GM23338 (cell line): ENCODE measurements around the gene PSMB10. TPM values are rescaled to one million over a fixed set of nuclear protein-coding genes. Genes with fewer than 3 reads are reported as not detected.

Experiments used
- ATAC-seq: fragments of 200-7000 bp; cut with Tn5 transposase; 3 replicates; pipeline ENCODE4 v1.9.1; 2020
- DNase-seq: peaks from one replicate; pipeline ENCODE4 v3.0.0-alpha.2; 2015; ENCODE audit warnings: low spot score
- H2AFZ ChIP-seq: fragments of 200-600 bp; sonication (generic); 2 replicates; pipeline ENCODE4 v1.8.0; 2016; ENCODE audit warnings: antibody characterized with exemption, mild to moderate bottlenecking, moderate library complexity
- H3F3A ChIP-seq: fragments of 200-600 bp; sonication (generic); replicated peaks from 2 replicates; pipeline ENCODE4 v1.8.0; 2017; ENCODE audit warnings: antibody characterized with exemption, mixed run types, low read depth
- H3K27ac ChIP-seq: fragments of 200-600 bp; sonication (generic); 2 replicates; pipeline ENCODE4 v1.6.1; 2016; ENCODE audit warnings: low read depth
- H3K27me3 ChIP-seq: fragments of 200-600 bp; sonication (generic); 2 replicates; pipeline ENCODE4 v1.8.0; 2016; ENCODE audit warnings: mild to moderate bottlenecking, mixed run types, moderate library complexity; ENCODE audit not compliant: insufficient read depth
- H3K36me3 ChIP-seq: fragments of 200-600 bp; sonication (generic); 2 replicates; pipeline ENCODE4 v1.8.0; 2016; ENCODE audit warnings: mild to moderate bottlenecking; ENCODE audit not compliant: insufficient read depth
- H3K4me1 ChIP-seq: fragments of 200-600 bp; sonication (generic); 2 replicates; pipeline ENCODE4 v1.8.0; 2016; ENCODE audit warnings: mild to moderate bottlenecking, moderate library complexity; ENCODE audit not compliant: insufficient read depth
- H3K4me2 ChIP-seq: fragments of 200-600 bp; sonication (generic); 2 replicates; pipeline ENCODE4 v1.7.1; 2017; ENCODE audit warnings: mixed run types
- H3K4me3 ChIP-seq: fragments of 200-600 bp; sonication (generic); 2 replicates; pipeline ENCODE4 v1.6.1; 2016; ENCODE audit warnings: mixed run types
- H3K79me2 ChIP-seq: fragments of 200-600 bp; sonication (generic); replicated peaks from 2 replicates; pipeline ENCODE4 v1.8.0; 2017; ENCODE audit warnings: mild to moderate bottlenecking; ENCODE audit not compliant: insufficient read depth
- H3K9me2 ChIP-seq: fragments of 200-600 bp; sonication (generic); 2 replicates; pipeline ENCODE4 v1.8.0; 2017; ENCODE audit not compliant: insufficient read depth
- H4K20me1 ChIP-seq: fragments of 200-600 bp; sonication (generic); replicated peaks from 2 replicates; pipeline ENCODE4 v1.8.0; 2017; ENCODE audit warnings: mild to moderate bottlenecking; ENCODE audit not compliant: insufficient read depth
- H3K27ac Mint-ChIP-seq: 2 replicates; pipeline ENCODE4 v1.8.0; 2020; ENCODE audit warnings: inconsistent platforms, mild to moderate bottlenecking, moderate library complexity, mixed read lengths
- H3K27me3 Mint-ChIP-seq: 3 replicates; pipeline ENCODE4 v1.8.0; 2022; ENCODE audit warnings: low read depth, mild to moderate bottlenecking, moderate library complexity, mixed read lengths, inconsistent platforms; ENCODE audit not compliant: insufficient read depth, poor library complexity
- H3K36me3 Mint-ChIP-seq: 3 replicates; pipeline ENCODE4 v1.8.0; 2021; ENCODE audit warnings: low read depth, mild to moderate bottlenecking, inconsistent platforms, moderate library complexity, mixed read lengths
- H3K4me1 Mint-ChIP-seq: 3 replicates; pipeline ENCODE4 v1.8.0; 2020; ENCODE audit warnings: mild to moderate bottlenecking, inconsistent platforms, mixed read lengths
- H3K4me3 Mint-ChIP-seq: 3 replicates; pipeline ENCODE4 v1.8.0; 2021; ENCODE audit warnings: moderate library complexity, mild to moderate bottlenecking, inconsistent platforms, mixed read lengths
- H3K9me3 Mint-ChIP-seq: 3 replicates; pipeline ENCODE4 v1.8.0; 2020; ENCODE audit warnings: moderate library complexity, mild to moderate bottlenecking, inconsistent platforms, mixed read lengths
- CREB1 ChIP-seq: fragments of 250-450 bp; sonication (Bioruptor Pico); IDR thresholded peaks from 2 replicates; pipeline ENCODE4 v1.5.0; 2020; ENCODE audit warnings: low read depth, mild to moderate bottlenecking, moderate library complexity
- ZNF331 ChIP-seq: fragments of 250-450 bp; sonication (Bioruptor Pico); IDR thresholded peaks from 2 replicates; pipeline ENCODE4 v1.5.0; 2020; ENCODE audit warnings: low read depth, mild to moderate bottlenecking, moderate library complexity
- polyA plus RNA-seq: library from polyadenylated mRNA; unstranded; fragments of >200 nt; fragmentation: Nextera tagmentation; extraction: Ambion mirVana; gene quantifications from 2 replicates; pipeline ENCODE4 v1.2.1, GENCODE V29; 2016
- total RNA-seq: library from RNA; depleted of rRNA; stranded (reverse); fragments of >200 nt; shearing (Covaris generic); gene quantifications from 2 replicates; pipeline ENCODE4 v1.2.3, GENCODE V29; 2014
- TF ChIP-seq, protein P1 (sequence below): fragments of 250-450 bp; sonication (Bioruptor Pico); IDR thresholded peaks from 2 replicates; pipeline ENCODE4 v1.5.0; 2020; ENCODE audit warnings: mild to moderate bottlenecking, moderate library complexity

PSMB10 gene
- total and polyA plus RNA-seq, 2 experiments from 2014 or later, result 27.5 to 114 TPM

DNA sequence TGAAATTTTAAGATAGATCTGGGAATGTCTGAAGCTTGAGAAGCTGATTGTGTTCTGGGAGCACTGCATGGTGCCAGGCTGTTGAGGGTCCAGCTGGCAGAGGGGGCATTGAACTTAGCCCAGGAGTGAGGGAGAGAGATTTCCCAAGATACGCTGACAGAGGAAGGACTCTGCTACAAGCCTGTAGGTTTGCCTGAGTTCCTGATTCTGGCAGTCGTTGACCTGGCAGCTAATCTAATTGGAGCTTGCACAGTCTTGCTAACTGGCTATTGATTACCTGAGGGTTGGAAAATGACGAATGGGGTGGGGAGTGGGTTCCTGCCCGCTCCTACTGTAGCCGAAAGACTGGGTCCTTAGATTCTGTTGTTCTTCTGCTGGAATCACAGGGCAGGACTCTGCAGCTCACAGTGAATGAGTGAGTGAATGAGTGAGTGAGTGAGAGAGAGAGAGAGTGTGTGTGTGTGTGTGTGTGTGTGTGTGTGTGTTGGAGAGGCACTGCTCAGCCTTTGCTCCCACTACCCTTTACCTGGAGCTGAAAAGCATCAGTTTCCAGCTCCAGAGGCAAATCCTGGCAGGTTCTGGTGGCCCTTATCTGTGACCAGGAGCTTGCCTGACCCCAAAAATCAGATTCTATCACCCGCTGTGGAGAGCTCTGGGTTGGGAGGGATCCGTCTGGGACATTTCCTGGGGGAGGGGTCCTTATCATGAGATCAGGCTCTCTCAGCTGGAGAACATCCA, 21.7 kb downstream of the PSMB10 start (continued):
- TF ChIP-seq, protein P1, sequence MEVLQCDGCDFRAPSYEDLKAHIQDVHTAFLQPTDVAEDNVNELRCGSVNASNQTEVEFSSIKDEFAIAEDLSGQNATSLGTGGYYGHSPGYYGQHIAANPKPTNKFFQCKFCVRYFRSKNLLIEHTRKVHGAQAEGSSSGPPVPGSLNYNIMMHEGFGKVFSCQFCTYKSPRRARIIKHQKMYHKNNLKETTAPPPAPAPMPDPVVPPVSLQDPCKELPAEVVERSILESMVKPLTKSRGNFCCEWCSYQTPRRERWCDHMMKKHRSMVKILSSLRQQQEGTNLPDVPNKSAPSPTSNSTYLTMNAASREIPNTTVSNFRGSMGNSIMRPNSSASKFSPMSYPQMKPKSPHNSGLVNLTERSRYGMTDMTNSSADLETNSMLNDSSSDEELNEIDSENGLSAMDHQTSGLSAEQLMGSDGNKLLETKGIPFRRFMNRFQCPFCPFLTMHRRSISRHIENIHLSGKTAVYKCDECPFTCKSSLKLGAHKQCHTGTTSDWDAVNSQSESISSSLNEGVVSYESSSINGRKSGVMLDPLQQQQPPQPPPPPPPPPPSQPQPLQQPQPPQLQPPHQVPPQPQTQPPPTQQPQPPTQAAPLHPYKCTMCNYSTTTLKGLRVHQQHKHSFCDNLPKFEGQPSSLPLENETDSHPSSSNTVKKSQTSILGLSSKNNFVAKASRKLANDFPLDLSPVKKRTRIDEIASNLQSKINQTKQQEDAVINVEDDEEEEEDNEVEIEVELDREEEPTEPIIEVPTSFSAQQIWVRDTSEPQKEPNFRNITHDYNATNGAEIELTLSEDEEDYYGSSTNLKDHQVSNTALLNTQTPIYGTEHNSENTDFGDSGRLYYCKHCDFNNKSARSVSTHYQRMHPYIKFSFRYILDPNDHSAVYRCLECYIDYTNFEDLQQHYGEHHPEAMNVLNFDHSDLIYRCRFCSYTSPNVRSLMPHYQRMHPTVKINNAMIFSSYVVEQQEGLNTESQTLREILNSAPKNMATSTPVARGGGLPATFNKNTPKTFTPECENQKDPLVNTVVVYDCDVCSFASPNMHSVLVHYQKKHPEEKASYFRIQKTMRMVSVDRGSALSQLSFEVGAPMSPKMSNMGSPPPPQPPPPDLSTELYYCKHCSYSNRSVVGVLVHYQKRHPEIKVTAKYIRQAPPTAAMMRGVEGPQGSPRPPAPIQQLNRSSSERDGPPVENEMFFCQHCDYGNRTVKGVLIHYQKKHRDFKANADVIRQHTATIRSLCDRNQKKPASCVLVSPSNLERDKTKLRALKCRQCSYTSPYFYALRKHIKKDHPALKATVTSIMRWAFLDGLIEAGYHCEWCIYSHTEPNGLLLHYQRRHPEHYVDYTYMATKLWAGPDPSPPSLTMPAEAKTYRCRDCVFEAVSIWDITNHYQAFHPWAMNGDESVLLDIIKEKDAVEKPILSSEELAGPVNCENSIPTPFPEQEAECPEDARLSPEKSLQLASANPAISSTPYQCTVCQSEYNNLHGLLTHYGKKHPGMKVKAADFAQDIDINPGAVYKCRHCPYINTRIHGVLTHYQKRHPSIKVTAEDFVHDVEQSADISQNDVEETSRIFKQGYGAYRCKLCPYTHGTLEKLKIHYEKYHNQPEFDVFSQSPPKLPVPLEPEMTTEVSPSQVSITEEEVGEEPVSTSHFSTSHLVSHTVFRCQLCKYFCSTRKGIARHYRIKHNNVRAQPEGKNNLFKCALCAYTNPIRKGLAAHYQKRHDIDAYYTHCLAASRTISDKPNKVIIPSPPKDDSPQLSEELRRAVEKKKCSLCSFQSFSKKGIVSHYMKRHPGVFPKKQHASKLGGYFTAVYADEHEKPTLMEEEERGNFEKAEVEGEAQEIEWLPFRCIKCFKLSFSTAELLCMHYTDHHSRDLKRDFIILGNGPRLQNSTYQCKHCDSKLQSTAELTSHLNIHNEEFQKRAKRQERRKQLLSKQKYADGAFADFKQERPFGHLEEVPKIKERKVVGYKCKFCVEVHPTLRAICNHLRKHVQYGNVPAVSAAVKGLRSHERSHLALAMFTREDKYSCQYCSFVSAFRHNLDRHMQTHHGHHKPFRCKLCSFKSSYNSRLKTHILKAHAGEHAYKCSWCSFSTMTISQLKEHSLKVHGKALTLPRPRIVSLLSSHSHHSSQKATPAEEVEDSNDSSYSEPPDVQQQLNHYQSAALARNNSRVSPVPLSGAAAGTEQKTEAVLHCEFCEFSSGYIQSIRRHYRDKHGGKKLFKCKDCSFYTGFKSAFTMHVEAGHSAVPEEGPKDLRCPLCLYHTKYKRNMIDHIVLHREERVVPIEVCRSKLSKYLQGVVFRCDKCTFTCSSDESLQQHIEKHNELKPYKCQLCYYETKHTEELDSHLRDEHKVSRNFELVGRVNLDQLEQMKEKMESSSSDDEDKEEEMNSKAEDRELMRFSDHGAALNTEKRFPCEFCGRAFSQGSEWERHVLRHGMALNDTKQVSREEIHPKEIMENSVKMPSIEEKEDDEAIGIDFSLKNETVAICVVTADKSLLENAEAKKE (CRISPR knock-in tag), result no peak
- no peak for TF ChIP-seq CREB1 (CRISPR knock-in tag)

DNA sequence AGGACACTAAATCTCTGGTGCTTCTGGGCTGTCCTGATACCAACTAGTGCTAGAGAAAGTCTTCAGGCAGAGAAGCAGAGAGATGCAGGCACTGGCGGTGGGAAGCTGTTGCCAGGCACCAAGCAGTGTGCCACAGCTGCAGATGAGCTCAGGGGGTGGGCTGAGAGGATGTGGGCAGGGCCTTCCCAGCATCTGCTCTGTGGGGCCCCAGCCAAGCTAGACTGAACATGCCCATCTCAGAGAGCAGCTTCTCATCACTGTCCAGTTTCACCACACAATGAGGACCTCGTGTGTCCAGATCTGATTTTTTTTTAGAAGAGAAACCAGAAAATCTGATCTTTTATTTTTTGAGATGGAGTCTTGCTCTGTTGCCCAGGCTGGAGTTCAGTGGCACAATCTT, 26.5 kb downstream of the PSMB10 start:
- ATAC-seq (no peak), DNase-seq (no peak)
- H3K27ac ChIP-seq, result no peak overlapping the region
- no peaks in the 10 kb centered on the region for H3K27me3 ChIP-seq
- H3F3A ChIP-seq, result 0 out of 2 replicates have a peak, but pooled peaks cover 3% of the 10 kb centered on the region
- Mint-ChIP-seq H3K4me1 (peaks cover 10% of the 10 kb centered on the region), H3K36me3 (peaks cover 19% of the 10 kb centered on the region), H3K4me3 (no peak overlapping the region), H3K9me3 (no peaks in the 10 kb centered on the region), H3K27me3 (no peaks in the 10 kb centered on the region), H3K27ac (no peak overlapping the region)
- H4K20me1 ChIP-seq, result peaks cover 4% of the 10 kb centered on the region; the same call in 1 of the 2 replicates
- no peaks in the 10 kb centered on the region; the same call in 1 of the 2 replicates for H3K36me3 ChIP-seq
- H3K4me3 ChIP-seq, result no peak overlapping the region
- no peak overlapping the region for H3K4me2 ChIP-seq
- peaks cover 9% of the 10 kb centered on the region; the same call in 1 of the 2 replicates for H3K4me1 ChIP-seq
- H2AFZ ChIP-seq, result no peak overlapping the region
- TF ChIP-seq CREB1 (CRISPR knock-in tag) (no peak), ZNF331 (no peak)
- 0 out of 2 replicates have a peak, but pooled peaks cover 3% of the 10 kb centered on the region for H3K79me2 ChIP-seq
- H3K9me2 ChIP-seq, result no peaks in the 10 kb centered on the region
